A673 (cell line): Measurements from ENCODE around the gene SCPEP1.

ENCODE experiments used
- CTCF ChIP-seq: fragments of 300-800, 200-600 bp; sonication (generic); conservative IDR thresholded peaks from 2 replicates; pipeline ENCODE4 v1.5.1; 2017; ENCODE audit warnings: low read depth, mild to moderate bottlenecking, antibody characterized with exemption, low read length, moderate library complexity, mixed read lengths
- EZH2 ChIP-seq: fragments of 200-600 bp; sonication (generic); IDR thresholded peaks from 2 replicates; pipeline ENCODE4 v1.6.1; 2017; ENCODE audit warnings: borderline replicate concordance, low read depth, mild to moderate bottlenecking, mixed read lengths, antibody characterized with exemption, low read length; ENCODE audit not compliant: poor library complexity, severe bottlenecking

GRCh38 chr17:57048096-57048495, 70.2 kb downstream of the SCPEP1 start:
- TF ChIP-seq CTCF (no peak), EZH2 (no peak)
